Stimulated activated CD8-positive, alpha-beta memory T cell treated with anti-CD3 and anti-CD28 coated beads, Interleukin-2, amount 100 ng/mL, for 1 hour (primary cell): Measurements from ENCODE around the gene CPSF7.
"Not testable (repeated sequence)": the region's sequence is repeated elsewhere in the genome, so short reads cannot be mapped to it uniquely, and the experiment has no call there.

Experiments used
- DNase-seq, 2 donors: peaks; one replicate each; pipeline ENCODE4 v3.0.0-alpha.2; 2020; ENCODE audit warnings: low read depth in 2 of 2

Gene CPSF7

GRCh38 chr11:61384271-61385242 is 45.2 kb downstream of the CPSF7 start:
- DNase-seq = no peak

- not testable (repeated sequence) for DNase-seq
These were observed 45.9 kb downstream of the CPSF7 start for GRCh38 chr11:61383859-61384258.

DNA sequence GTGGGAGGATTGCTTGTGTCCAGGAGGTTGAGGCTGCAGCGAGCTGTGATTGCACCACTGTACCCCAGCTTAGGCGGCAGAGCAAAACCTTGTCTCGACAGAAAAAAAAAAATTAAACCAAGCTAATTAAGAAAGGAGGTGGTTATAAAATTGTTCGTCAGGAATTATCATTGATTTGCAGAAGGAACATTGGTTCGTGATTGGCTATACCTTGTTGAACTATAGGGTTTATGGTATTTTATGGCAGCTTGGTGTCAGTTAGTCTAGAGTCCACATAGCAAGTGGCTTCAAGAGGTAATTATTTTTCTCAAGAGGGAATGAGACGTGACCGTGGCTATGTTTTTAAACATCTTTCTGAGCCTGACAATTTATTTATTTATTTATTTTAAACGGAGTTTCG is 48.9 kb downstream of the CPSF7 start:
- no peak for DNase-seq

- no peak for DNase-seq
These were observed 51.0 kb downstream of the CPSF7 start for GRCh38 chr11:61378713-61379313.

DNA sequence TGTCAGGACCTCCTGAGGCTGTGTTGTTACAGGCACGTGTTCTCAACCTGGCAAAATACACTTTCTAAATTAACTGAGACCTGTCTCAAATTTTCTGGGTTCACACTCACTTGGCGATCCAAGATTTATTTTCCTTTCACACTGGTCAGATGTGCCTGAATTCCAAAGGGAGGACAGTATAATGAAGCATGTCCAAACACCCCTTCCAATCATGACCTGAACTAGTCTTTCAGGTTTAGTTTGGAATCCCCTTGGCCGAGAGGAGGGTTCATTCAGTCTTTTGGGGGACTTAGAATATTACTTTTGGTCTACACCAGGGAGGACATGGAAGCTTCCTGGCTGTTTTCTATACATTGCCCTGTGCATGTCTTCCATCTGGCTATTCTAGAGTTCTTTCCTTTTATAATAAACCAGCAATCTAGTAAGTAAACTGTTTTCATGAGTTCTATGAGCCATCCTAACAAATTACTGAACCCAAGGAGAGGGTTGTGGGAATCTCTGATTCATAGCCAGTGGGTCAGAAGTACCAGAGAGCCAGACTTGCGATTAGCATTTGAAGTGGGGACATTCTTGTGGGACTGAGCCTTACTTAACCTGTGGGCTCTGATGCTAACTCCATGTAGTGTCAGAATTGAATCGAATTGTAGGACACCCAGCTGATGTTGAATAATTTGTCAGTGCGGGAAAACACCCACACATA is 52.2 kb downstream of the CPSF7 start:
- no peak for DNase-seq

GRCh38 chr11:61375761-61376108 is 54.0 kb downstream of the CPSF7 start:
- DNase-seq = no peak

GRCh38 chr11:61372659-61373420 is 56.9 kb downstream of the CPSF7 start:
- DNase-seq = no peak

- no peak for DNase-seq
These were observed 59.3 kb downstream of the CPSF7 start for GRCh38 chr11:61370349-61371005.

DNA sequence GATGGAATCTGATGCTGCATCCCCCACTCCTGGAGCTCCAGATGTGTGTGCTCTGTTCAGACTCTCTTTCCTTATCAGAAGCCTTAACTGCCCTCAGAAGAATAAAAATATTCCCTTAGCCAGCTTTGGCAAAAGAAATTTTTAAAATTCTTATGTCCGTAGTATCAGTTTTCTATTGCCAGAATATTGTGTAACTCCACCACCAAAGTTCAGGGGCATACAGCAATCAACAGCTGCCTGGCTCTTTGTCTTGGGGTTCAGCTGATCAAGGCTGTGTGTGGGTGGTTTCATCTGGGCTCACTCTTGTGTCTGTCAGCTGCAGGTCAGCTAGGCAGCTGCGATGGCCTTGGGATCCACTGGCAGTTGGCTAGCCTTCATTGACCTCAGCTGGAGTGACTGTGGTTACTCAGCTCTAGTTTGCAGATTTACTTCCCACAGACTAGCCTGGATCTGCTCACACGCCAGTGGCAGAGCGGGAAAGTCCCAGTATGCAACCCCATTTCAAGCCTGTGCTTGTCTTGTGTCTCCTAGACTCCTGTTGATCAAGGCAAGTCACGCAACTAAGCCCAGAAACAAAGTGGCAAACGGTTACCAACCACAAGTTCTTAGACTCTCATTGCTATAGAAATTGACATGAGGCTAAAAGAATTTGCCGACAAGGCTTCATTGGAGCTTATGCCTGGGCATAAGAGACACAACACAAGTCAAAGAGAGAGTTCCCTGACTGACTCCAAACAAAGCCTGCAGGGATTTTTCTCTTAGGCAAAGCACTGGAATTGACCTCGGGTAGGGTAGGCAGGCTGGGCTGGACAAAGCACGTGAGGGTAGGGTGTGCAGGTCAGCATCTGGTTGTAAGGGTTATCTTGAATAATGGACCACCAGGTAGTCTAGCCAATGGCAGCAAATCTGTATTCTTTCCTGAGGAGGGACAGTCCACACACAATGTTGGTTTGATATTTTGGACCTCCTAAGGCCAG is 60.1 kb downstream of the CPSF7 start:
- no peak for DNase-seq

GRCh38 chr11:61368646-61369045 is 61.1 kb downstream of the CPSF7 start:
- DNase-seq = no peak

DNA sequence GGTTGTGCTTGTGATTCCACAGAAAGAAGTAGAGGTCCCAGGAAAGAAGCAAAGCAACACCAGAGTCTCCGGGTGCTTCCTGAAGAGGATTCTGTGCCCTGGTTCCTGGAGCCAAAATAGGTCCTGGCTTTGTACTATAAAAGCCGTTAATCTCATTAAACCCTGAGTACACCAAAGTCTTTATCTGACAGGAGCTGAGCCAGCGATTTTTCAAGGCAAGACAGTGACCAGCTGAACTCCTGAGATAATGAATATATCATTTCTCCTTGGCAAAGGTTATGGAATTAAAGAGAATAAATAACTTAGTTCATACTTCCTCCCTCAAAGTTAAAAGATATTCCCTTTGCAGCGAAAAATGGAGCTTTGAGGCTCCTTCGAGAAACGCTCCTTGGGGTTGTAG is 62.4 kb downstream of the CPSF7 start:
- DNase-seq = no peak

- no peak for DNase-seq
These were observed 65.6 kb downstream of the CPSF7 start for GRCh38 chr11:61364012-61364675.

DNA sequence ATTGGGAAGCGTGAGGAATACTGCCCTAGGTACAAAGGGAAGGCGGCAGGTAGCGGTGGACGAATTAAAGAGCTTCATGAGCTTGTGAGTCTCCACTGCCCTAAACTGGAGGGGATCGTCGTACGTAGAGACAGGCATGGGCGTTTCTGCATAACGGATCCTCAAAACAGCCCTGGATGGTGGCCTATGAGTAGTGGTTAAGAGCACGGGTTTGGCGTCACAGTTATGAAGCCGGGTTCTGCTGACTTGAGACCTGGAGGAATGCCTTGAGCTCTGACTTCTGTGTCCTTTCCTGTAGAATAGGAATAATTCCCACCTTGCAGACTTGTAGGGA is 67.3 kb downstream of the CPSF7 start:
- no peak for DNase-seq

DNA sequence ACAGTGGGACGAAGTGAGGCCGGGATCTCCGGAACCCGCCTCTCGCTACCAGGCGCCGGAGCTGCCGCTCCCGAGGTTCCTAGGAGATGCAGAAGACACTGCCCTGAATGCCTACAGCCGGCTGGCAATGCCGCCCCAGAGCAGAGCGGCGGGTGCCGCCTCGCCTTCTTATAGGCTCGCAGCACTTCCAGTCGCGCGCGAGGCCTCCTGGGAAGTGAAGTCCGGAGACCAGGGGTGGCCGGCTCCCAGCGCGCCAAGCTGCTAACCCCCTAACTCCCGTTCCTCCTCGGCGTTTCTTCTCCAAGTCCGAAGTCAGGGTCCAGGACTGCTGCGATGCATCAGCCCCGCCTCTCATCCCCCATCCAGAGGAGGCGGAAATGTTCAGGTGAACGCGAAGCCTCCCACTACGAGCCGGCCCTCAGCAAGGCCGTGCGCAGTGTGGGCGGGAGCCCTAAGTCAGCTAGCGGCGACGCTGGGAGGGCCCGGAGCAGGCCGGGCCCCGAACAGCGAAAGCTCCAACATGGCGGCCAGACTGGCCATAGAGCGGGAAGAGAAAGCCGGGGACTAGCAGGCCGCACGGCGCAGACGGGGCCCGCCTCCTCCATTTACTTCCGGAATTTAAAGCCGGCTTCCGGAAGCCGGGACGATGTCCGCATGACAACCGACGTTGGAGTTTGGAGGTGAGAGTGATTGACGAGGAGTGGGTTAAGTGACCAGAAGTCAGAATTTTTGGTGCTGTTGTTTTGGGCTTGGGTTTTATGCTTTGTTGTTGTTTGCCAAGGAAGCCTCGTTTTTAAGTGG is 67.8 kb downstream of the CPSF7 start, which contains the start of the genes CYB561A3 and TMEM138:
TSS of gene CYB561A3 (minus strand) at position 142 of the 801 bp plus-strand sequence. CDS start 5,169 bp downstream, outside the sequence.
TSS of gene TMEM138 (plus strand) at position 634 of the 801 bp plus-strand sequence. CDS start 2,017 bp downstream, outside the sequence.
- peak; percentile 63 to 74 for DNase-seq

- no peak for DNase-seq
These were observed 68.5 kb downstream of the CPSF7 start for GRCh38 chr11:61361237-61361740.

GRCh38 chr11:61359516-61359915 is 70.3 kb downstream of the CPSF7 start:
- no peak for DNase-seq

DNA sequence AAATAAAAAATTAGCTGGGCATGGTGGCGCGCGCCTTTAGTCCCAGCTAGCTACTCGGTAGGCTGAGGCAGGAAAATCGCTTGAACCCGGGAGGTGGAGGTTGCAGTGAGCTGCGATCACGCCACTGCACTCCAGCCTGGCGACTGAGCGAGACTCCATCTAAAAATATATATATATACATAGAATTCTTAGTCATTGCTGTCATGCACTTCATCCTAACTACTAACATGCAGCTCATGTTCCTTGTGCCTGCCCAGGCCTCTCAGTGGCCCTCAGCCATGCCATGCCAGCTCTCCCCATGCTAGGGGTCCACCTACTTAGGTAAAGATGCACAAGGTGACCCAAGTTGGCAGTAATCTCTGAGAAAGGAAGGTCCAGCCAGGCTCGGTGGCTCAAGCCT is 71.2 kb downstream of the CPSF7 start:
- no peak for DNase-seq

- DNase-seq = no peak
These were observed 71.9 kb downstream of the CPSF7 start for GRCh38 chr11:61357894-61358239.
